ENCODE measurements around the gene SLC38A1. TPM values are rescaled to one million over a fixed set of nuclear protein-coding genes. Genes with fewer than 3 reads are reported as not detected.

The SLC38A1 gene
- total and polyA plus RNA-seq, 2 experiments from 2014 or later, result 114 to 234 TPM

DNA sequence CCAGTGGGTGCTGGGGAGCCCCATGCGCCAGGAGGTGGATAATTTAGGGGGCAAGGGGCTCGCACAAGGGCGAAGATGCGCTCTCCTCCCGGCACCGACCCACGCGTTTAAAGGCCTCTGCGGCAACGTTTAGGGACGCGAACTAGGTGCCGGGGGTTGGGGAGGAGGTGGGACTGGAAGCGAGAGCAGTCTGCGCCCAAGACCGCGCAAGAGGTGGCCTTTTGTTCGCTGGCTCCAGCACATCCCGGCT lies 1.3 kb downstream of the SLC38A1 start (continued):
- TF ChIP-seq REST (IDR thresholded peaks at IDR 0.05; ENCODE audit: unreplicated experiment) (no peak), NANOG (IDR thresholded peaks at IDR 0.05; ENCODE audit: borderline replicate concordance) (no peak), POLR2AphosphoS5 (IDR thresholded peaks at IDR 0.05; ENCODE audit: low read depth) (no peak; the same call in 1 of the 2 replicates)

DNA sequence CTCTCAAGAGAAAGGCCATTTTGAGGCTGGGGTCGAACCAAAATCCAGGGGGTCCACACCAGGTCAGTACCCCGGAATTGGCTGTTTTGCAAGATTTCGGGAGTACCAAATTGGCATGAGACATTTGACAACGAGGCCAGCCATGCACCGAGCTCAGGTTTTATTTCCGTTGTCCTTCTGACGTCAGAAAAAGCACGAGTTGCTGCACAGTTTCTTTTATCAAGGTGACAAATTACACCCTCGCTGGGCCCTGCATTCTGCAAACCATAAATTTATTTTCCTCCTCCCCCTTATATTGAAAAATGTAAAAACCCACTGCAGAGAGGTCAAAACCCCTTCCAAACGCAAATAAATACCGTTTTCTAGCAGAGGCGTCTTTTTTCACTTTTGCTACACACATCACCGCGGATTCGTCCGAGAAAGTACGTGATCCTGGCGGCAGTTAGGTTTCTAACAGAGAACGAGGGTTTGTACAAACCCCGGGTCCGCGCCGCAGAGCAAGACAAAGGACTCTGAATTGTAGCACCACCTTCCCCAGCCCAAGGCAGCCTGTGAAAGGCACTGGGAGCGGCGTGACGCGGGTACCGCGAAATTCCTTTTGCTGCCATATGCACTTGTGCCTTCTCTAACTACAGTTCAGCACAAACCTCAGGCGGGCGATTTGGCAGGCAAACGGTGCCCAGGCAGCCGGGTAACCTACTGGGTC lies 1.8 kb downstream of the SLC38A1 start:
- Mint-ChIP-seq H3K4me3 (no peak overlapping the region), H3K4me1 (peaks cover 35% of the 10 kb centered on the region), H3K36me3 (ENCODE audit: low read depth) (peaks cover 5% of the 10 kb centered on the region; the same call in 2 of the 3 replicates), H3K9me3 (no peaks in the 10 kb centered on the region), H3K27me3 (ENCODE audit: insufficient read depth, low read depth, poor library complexity) (no peaks in the 10 kb centered on the region), H3K27ac (no peak overlapping the region)
- ATAC-seq, result peak; percentile 15
- peak overlapping the region; percentile 90 for H3K4me3 ChIP-seq
- no peaks in the 10 kb centered on the region for H3F3A ChIP-seq (replicated peaks; ENCODE audit: low read depth)
- H3K4me2 ChIP-seq, result peak overlapping the region; percentile 86
- H3K9me2 ChIP-seq (ENCODE audit: insufficient read depth), result no peaks in the 10 kb centered on the region
- peak overlapping the region; percentile 99 for H3K27ac ChIP-seq (ENCODE audit: low read depth)
- no peaks in the 10 kb centered on the region for H3K27me3 ChIP-seq (ENCODE audit: insufficient read depth)
- DNase-seq (ENCODE audit: low spot score), result peak; percentile 75
- H3K4me1 ChIP-seq (ENCODE audit: insufficient read depth), result peaks cover 58% of the 10 kb centered on the region
- peaks cover 19% of the 10 kb centered on the region for H4K20me1 ChIP-seq (replicated peaks; ENCODE audit: insufficient read depth)
- no peaks in the 10 kb centered on the region for H3K36me3 ChIP-seq (ENCODE audit: insufficient read depth)
- peaks cover 94% of the 10 kb centered on the region for H3K79me2 ChIP-seq (replicated peaks; ENCODE audit: insufficient read depth)
- H2AFZ ChIP-seq, result no peak overlapping the region
- TF ChIP-seq, protein P1, sequence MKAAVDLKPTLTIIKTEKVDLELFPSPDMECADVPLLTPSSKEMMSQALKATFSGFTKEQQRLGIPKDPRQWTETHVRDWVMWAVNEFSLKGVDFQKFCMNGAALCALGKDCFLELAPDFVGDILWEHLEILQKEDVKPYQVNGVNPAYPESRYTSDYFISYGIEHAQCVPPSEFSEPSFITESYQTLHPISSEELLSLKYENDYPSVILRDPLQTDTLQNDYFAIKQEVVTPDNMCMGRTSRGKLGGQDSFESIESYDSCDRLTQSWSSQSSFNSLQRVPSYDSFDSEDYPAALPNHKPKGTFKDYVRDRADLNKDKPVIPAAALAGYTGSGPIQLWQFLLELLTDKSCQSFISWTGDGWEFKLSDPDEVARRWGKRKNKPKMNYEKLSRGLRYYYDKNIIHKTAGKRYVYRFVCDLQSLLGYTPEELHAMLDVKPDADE (IDR thresholded peaks at IDR 0.05), result no peak
- no peak for TF ChIP-seq REST (IDR thresholded peaks at IDR 0.05; ENCODE audit: unreplicated experiment)
- TF ChIP-seq ZNF462 (CRISPR knock-in tag; IDR thresholded peaks at IDR 0.05), result no peak
- peak; percentile 51; the same call in 1 of the 2 replicates for TF ChIP-seq POLR2AphosphoS5 (IDR thresholded peaks at IDR 0.05; ENCODE audit: low read depth)
- TF ChIP-seq ZNF114 (CRISPR knock-in tag; IDR thresholded peaks at IDR 0.05), result no peak
- no peak for TF ChIP-seq EZH2 (IDR thresholded peaks at IDR 0.05; ENCODE audit: low read depth, unreplicated experiment)
- no peak for TF ChIP-seq NANOG (IDR thresholded peaks at IDR 0.05; ENCODE audit: borderline replicate concordance)
- no peak for TF ChIP-seq JUNB (IDR thresholded peaks at IDR 0.05; ENCODE audit: unreplicated experiment)
- TF ChIP-seq EZH2phosphoT487 (IDR thresholded peaks at IDR 0.05; ENCODE audit: unreplicated experiment), result no peak
- TF ChIP-seq ZNF331 (CRISPR knock-in tag; IDR thresholded peaks at IDR 0.05; ENCODE audit: low read depth), result no peak

All from GM23338 (cell line).